Neutrophil (primary cell): ENCODE measurements around the gene EPN3.

Experiments
- H3K27ac ChIP-seq: fragments of 200-600 bp; sonication (generic); 2 replicates; pipeline ENCODE4 v1.5.1; 2016; ENCODE audit warnings: mild to moderate bottlenecking, moderate library complexity
- H3K27me3 ChIP-seq: fragments of 200-600 bp; sonication (generic); 2 replicates; pipeline ENCODE4 v1.6.0; 2016; ENCODE audit warnings: mild to moderate bottlenecking
- H3K36me3 ChIP-seq: fragments of 200-600 bp; sonication (generic); 2 replicates; pipeline ENCODE4 v1.5.1; 2017
- H3K4me1 ChIP-seq, 2 experiments: fragments of 200-600 bp in 1 of 2; sonication (generic) in 1 of 2; 1 replicate in 1 of 2; 2 replicates in 1 of 2; pipeline versions ENCODE4 v1.5.1 to v1.6.1; 2013 to 2016; ENCODE audit warnings: low read depth in 1 of 2, low read length in 1 of 2, mild to moderate bottlenecking in 1 of 2, moderate library complexity in 1 of 2; ENCODE audit not compliant: control insufficient read depth in 1 of 2, insufficient read depth in 1 of 2
- H3K4me3 ChIP-seq, 2 experiments: fragments of 200-600 bp in 1 of 2; sonication (generic) in 1 of 2; 1 replicate in 1 of 2; 2 replicates in 1 of 2; pipeline ENCODE4 v1.5.1; 2013 to 2016; ENCODE audit warnings: low read depth in 1 of 2, low read length in 1 of 2, mild to moderate bottlenecking in 1 of 2, moderate library complexity in 1 of 2
- H3K9me3 ChIP-seq: fragments of 200-600 bp; sonication (generic); 2 replicates; pipeline ENCODE4 v1.5.1; 2016
- TF ChIP-seq, protein P1 (sequence below): fragments of 200-600 bp; sonication (generic); IDR thresholded peaks from 2 replicates; pipeline ENCODE4 v1.5.1; 2016; ENCODE audit warnings: antibody characterized with exemption

The EPN3 gene

DNA sequence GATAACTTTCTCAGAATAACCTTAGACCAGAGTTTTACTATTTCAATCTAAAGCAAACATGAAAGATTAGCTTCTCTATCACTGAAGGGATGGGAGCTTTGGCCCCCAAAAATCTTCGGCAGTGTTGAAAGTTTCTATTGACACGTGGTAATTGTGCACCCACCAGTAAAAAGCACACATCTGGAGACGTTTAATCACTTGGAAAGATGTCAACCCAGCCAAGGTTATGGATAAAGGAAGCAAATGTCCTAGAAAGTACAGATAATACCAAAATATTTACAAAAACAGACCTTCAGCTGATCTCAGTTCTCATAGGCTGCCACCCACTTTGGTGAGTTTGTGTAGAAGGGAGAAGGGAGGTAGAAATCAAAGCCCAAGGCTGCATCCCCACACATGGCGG, 19.0 kb upstream of the EPN3 start:
- H3K4me3 ChIP-seq = no peak overlapping the region
- no peaks in the 10 kb centered on the region for H3K27me3 ChIP-seq
- TF ChIP-seq, protein P1, sequence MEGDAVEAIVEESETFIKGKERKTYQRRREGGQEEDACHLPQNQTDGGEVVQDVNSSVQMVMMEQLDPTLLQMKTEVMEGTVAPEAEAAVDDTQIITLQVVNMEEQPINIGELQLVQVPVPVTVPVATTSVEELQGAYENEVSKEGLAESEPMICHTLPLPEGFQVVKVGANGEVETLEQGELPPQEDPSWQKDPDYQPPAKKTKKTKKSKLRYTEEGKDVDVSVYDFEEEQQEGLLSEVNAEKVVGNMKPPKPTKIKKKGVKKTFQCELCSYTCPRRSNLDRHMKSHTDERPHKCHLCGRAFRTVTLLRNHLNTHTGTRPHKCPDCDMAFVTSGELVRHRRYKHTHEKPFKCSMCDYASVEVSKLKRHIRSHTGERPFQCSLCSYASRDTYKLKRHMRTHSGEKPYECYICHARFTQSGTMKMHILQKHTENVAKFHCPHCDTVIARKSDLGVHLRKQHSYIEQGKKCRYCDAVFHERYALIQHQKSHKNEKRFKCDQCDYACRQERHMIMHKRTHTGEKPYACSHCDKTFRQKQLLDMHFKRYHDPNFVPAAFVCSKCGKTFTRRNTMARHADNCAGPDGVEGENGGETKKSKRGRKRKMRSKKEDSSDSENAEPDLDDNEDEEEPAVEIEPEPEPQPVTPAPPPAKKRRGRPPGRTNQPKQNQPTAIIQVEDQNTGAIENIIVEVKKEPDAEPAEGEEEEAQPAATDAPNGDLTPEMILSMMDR = no peak
- H3K27ac ChIP-seq = no peak overlapping the region
- no peaks in the 10 kb centered on the region for H3K36me3 ChIP-seq
- H3K4me1 ChIP-seq = peaks cover 7% of the 10 kb centered on the region in 2 experiments
- H3K9me3 ChIP-seq = no peaks in the 10 kb centered on the region

DNA sequence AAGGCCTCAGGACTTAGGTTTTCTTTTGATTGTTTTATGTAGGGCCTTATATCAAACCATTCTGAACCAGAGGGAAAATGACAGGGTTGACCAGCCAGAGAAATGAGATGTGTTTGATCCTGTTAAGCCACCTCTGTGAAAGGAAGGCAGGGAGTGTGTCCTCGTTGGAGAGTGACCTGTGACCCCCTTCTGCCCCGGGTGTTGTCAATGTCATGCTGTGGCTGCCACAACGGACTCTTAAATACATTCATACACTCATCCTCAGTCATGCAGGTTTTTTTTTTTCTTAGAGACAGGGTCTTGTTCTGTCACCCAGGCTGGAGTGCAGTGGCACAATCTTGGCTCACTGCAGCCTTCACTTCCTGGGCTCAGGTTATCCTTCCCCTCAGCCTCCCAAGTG, 18.1 kb upstream of the EPN3 start:
- TF ChIP-seq, protein P1 = no peak
- no peaks in the 10 kb centered on the region for H3K4me1 ChIP-seq
- no peaks in the 10 kb centered on the region for H3K9me3 ChIP-seq
- no peak overlapping the region for H3K4me3 ChIP-seq
- H3K27ac ChIP-seq = no peak overlapping the region
- no peaks in the 10 kb centered on the region for H3K36me3 ChIP-seq
- H3K27me3 ChIP-seq = no peaks in the 10 kb centered on the region

DNA sequence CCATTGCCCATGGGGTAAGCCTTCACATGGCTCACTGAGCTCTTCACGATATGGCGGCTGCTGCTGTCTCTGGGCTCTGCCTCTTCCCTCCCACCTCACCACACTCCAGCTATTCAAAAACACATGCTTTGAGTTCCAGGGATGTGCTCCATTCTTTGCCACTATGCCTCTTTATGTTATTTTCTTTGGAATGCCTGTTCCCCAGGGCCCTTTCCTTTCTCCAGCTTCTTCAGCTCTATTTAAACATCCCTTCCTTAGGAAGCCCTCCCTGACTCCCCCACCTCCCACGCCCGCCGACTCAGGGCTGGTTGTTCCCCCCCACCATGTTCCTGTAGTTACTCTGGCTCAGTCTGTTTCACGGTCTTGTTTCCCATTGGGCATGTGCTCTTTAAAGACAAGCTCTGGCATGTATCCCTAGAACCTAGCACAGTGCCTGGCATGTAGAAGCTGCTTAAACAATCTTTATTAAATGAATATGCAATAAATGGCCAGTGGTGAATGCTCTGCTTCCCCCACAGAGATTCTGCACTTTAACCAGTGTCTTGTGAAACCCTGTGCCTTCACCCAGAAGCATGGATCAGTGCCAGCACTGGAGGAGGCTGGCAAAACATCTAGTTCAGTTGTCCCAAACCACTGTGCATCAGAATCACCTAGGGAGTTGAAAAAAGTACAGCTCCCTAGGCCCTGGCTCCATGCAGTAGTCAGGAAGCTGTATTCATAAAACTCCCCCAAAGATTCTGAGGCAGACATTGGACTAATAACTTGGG, 17.4 kb upstream of the EPN3 start:
- Histone ChIP-seq H3K4me3 (no peak overlapping the region), H3K36me3 (no peaks in the 10 kb centered on the region), H3K9me3 (no peaks in the 10 kb centered on the region), H3K27me3 (no peaks in the 10 kb centered on the region), H3K27ac (no peak overlapping the region), H3K4me1 (no peaks in the 10 kb centered on the region)
- TF ChIP-seq, protein P1 = no peak

DNA sequence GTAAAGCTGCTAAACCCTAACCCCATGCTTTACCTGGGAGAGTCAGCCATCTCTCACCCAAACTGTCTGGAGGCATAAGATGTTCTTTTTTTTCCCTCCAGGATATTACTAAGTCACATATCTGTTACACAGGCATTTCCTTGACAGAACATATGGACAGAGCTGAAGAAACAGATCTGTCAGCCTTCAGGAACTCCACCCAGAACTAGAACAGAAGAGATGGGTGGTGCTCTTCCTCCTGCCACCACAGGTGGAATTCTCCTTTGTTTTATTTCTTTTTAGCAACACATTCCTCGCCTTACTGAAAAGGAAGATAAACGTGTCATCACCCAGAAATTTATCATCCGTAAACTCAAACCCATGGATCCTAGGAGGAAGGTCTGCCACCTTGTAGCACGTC, 15.5 kb upstream of the EPN3 start:
- Histone ChIP-seq H3K4me1 (no peaks in the 10 kb centered on the region), H3K27me3 (no peaks in the 10 kb centered on the region), H3K27ac (no peak overlapping the region), H3K4me3 (no peak overlapping the region), H3K36me3 (no peaks in the 10 kb centered on the region), H3K9me3 (no peaks in the 10 kb centered on the region)
- TF ChIP-seq, protein P1 = no peak

DNA sequence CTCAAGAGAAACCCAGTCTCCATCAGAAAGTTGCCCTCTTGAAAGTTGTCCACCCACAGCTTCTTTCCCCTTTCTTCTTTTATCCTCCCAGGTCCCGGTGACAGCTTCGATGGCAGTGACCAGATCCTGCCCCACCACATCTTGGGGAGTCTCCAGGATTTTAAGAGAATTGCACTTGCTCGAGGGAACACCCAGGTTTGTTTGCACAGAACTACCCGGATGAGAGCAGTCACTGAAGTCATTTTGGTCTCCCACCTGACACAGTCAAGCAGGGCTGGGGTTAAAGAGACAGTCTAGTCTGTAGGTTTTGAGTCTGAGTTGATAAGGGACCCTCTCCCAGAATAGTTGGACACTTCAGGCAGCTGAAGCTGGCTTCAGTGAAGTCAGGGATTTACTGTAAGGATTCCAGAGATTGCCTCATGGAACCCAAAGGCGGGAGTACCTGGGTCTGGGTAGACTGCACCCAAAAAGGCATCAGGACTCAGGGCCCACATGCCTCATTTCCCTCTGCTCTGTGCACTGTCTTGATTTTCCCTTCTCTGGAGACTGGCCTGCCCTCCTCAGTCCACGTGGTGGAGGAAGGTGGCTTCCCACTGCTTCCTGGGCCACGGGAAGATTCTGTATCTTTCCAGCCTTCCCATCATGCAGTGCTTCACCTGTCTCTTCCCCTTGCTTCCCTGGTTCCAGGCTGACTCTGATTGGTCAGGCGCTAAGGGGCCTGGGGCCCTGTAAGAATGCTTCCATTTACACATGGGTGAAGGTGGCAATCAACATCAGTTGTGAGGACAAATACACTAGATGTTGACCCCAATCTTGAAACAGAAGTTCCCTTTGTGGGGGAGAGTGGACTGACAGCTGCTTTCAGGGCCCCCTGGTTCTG, 14.8 kb upstream of the EPN3 start:
- TF ChIP-seq, protein P1 = no peak
- H3K27me3 ChIP-seq = no peaks in the 10 kb centered on the region
- no peak overlapping the region for H3K4me3 ChIP-seq
- H3K4me1 ChIP-seq = no peaks in the 10 kb centered on the region
- H3K27ac ChIP-seq = no peak overlapping the region
- no peaks in the 10 kb centered on the region for H3K9me3 ChIP-seq
- no peaks in the 10 kb centered on the region for H3K36me3 ChIP-seq
